GM12878 (cell line): Measurements from ENCODE around the gene DHCR24. TPM values are rescaled to one million over a fixed set of nuclear protein-coding genes. Genes with fewer than 3 reads are reported as not detected.

Source experiments
- ATAC-seq: fragments of 200-7000 bp; cut with Tn5 transposase; 3 replicates; pipeline ENCODE4 v1.9.1; 2020; ENCODE audit warnings: mild to moderate bottlenecking, moderate library complexity
- BruUV-seq: library from RNA; stranded (reverse); fragments of 400-500 nt; replicated peaks from 2 replicates; lab custom pipeline; 2021; lab: Mats Ljungman, UMichigan
- CTCF ChIA-PET: fragments of 300-600 bp; sonication (Branson Sonifier 250); formaldehyde crosslinking; extraction: SDS; loops from one replicate; lab custom pipeline; 2021; ENCODE audit warnings: inconsistent platforms; lab: Yijun Ruan, JAX
- POLR2A ChIA-PET: fragments of 350-600 bp; formaldehyde crosslinking; extraction: SDS; loops from one replicate; lab custom pipeline; 2021; ENCODE audit warnings: inconsistent platforms; lab: Charles Lee
- RAD21 ChIA-PET: fragments of 300-600 bp; sonication (Branson Sonifier 250); formaldehyde crosslinking; loops from one replicate; lab custom pipeline; 2023; ENCODE audit warnings: antibody characterized with exemption; ENCODE audit not compliant: unreplicated experiment; lab: Charles Lee
- SMC1A ChIA-PET: fragments of 300-600 bp; sonication (Branson Sonifier 250); formaldehyde crosslinking; loops from one replicate; lab custom pipeline; 2023; ENCODE audit not compliant: unreplicated experiment, uncharacterized antibody; lab: Charles Lee
- DNase-seq: peaks from one replicate; pipeline ENCODE4 v3.0.0-alpha.2; 2011; ENCODE audit warnings: low read depth, low spot score
- FAIRE-seq: peaks from 3 replicates; lab custom pipeline; 2011; peaks lifted over from hg19 to GRCh38; lab: Jason Lieb, UNC
- H2AFZ ChIP-seq: 2 replicates; pipeline ENCODE4 v1.6.0; 2011; ENCODE audit warnings: low read depth, low read length, control low read depth; ENCODE audit not compliant: control insufficient read depth
- H3K27ac ChIP-seq: 2 replicates; pipeline ENCODE4 v1.5.1; 2011; ENCODE audit warnings: control low read depth; ENCODE audit not compliant: control insufficient read depth, insufficient read depth
- H3K27me3 ChIP-seq, 2 experiments: replicated peaks in 1 of 2; 2 replicates each; pipeline versions ENCODE4 v1.6.0 to v1.6.1; 2011; ENCODE audit warnings: low read length in 1 of 2; ENCODE audit not compliant: control insufficient read depth in 2 of 2, insufficient read depth in 2 of 2
- H3K36me3 ChIP-seq, 2 experiments: 2 replicates each; pipeline ENCODE4 v1.5.1; 2011; ENCODE audit warnings: low read length in 1 of 2; ENCODE audit not compliant: control insufficient read depth in 2 of 2, insufficient read depth in 2 of 2
- H3K4me1 ChIP-seq: 2 replicates; pipeline ENCODE4 v1.6.1; 2011; ENCODE audit warnings: mild to moderate bottlenecking, low read length, moderate library complexity, mixed read lengths; ENCODE audit not compliant: control insufficient read depth, insufficient read depth
- H3K4me2 ChIP-seq: 2 replicates; pipeline ENCODE4 v1.6.0; 2011; ENCODE audit warnings: control low read depth; ENCODE audit not compliant: control insufficient read depth, insufficient read depth
- H3K4me3 ChIP-seq: fragments of 200-600 bp; sonication (generic); 2 replicates; pipeline ENCODE4 v1.5.1; 2016
- H3K79me2 ChIP-seq: 2 replicates; pipeline ENCODE4 v1.6.0; 2011; ENCODE audit warnings: low read length; ENCODE audit not compliant: control insufficient read depth, insufficient read depth
- H3K9ac ChIP-seq: 2 replicates; pipeline ENCODE4 v1.8.0; 2011; ENCODE audit warnings: low read length, control low read depth, mixed read lengths; ENCODE audit not compliant: control insufficient read depth, insufficient read depth
- H3K9me3 ChIP-seq: replicated peaks from 3 replicates; pipeline ENCODE4 v1.5.1; 2011; ENCODE audit warnings: mild to moderate bottlenecking, low read length; ENCODE audit not compliant: control insufficient read depth, insufficient read depth
- H4K20me1 ChIP-seq: 2 replicates; pipeline ENCODE4 v1.6.0; 2011; ENCODE audit not compliant: control insufficient read depth, insufficient read depth
- SUPT20H ChIP-seq: IDR thresholded peaks from 2 replicates; pipeline ENCODE4 v1.6.1; 2011; ENCODE audit warnings: low read depth, mild to moderate bottlenecking, low read length, moderate library complexity, borderline replicate concordance; ENCODE audit not compliant: control insufficient read depth
- WGBS: methylation state at CpG from one replicate; pipeline ENCODE4 v1.1.6; 2016; ENCODE audit warnings: low lambda C conversion rate; ENCODE audit not compliant: insufficient replicate concordance, insufficient coverage; ENCODE audit errors: missing lambda C conversion rate; 5-methylcytosine and 5-hydroxymethylcytosine counted together
- in situ Hi-C: fragments of 300-500 bp; cut with MboI; formaldehyde crosslinking; loops from 9 replicates; pipeline ENCODE4 v1.14.3; 2018; ENCODE audit warnings: mixed read lengths
- intact Hi-C: fragments of 100-400 bp; cut with micrococcal nuclease; formaldehyde crosslinking; loops from one replicate; pipeline ENCODE4 v1.14.2; 2022; ENCODE audit not compliant: unreplicated experiment
- polyA plus RNA-seq, 11 experiments: library from polyadenylated mRNA; depleted of rRNA in 4 of 11; unstranded in 6 of 11; stranded (reverse) in 5 of 11; fragments of >200 nt; fragmentation: Nextera tagmentation in 4 of 11; fragmentation: Illumina TruSeq in 1 of 11; extraction: Ambion mirVana in 4 of 11; extraction: Trizol in 1 of 11; gene quantifications; 1 replicate in 1 of 11; 2 replicates in 10 of 11; pipeline versions ENCODE4 v1.2.1 to v1.2.3, GENCODE V29; 2011 to 2016; ENCODE audit warnings: inconsistent platforms in 2 of 11, missing spikeins in 2 of 11, low read depth in 1 of 11
- total RNA-seq, 4 experiments: library from RNA; depleted of rRNA in 3 of 4; stranded (reverse); fragments of >200 nt in 3 of 4; fragmentation: Illumina TruSeq in 1 of 4; extraction: Trizol in 1 of 4; gene quantifications; 2 replicates each; pipeline versions ENCODE4 v1.2.1 to v1.2.3, GENCODE V29; 2013 to 2021
- TF ChIP-seq, protein P1 (sequence below): IDR thresholded peaks from 2 replicates; pipeline ENCODE4 v1.6.1; 2012; ENCODE audit warnings: mild to moderate bottlenecking, low read depth, low read length

The DHCR24 gene
- total and polyA plus RNA-seq, 10 of the 15 experiments (the other 5 are each of a cell fraction or from before 2014, with no cell fraction given), result 23.3 to 169 (median 120) TPM

DNA sequence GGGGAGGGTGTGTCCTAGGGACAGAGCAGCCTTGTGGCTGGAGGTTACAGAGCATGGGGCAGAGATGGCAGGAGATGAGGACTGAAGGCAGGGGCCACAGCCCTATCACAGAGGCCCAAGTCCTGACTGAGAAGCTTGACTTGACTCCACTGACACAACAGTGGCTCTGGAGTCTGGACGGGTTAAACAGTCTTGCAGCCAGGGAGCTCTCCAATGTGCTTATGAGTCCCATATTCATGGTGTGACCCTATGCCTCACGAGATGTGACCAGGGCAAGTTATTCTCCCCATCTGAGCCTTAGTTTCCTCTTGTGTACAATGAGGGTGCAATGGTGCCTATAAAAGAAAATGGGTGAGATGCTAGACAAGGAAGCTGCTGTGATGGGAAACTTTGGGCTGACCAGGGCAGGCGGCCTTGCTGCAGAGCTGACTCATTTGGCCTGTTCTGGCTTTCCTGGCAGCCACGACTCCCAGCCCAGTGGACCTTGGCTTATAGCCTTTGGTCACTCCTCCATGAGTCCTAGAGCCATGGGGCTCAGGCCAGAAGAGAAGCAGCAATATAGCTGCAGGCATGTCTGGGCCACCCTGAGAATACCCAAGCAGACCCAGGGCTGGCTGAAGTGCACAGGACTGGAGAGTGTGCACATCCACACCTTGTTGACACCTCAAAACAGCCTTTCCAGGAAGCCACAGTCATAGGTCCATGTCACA is 83.1 kb downstream of the DHCR24 start:
- Histone ChIP-seq H3K4me1 (peaks cover 29% of the 10 kb centered on the region), H4K20me1 (no peaks in the 10 kb centered on the region), H2AFZ (peak overlapping the region; percentile 71), H3K79me2 (no peaks in the 10 kb centered on the region), H3K9me3 (no peaks in the 10 kb centered on the region), H3K27me3 (no peaks in the 10 kb centered on the region), H3K27ac (no peak overlapping the region), H3K4me2 (no peak overlapping the region), H3K9ac (no peak overlapping the region), H3K4me3 (no peak overlapping the region), H3K36me3 (no peaks in the 10 kb centered on the region)
- TF ChIP-seq SUPT20H, result no peak
- TF ChIP-seq, protein P1, sequence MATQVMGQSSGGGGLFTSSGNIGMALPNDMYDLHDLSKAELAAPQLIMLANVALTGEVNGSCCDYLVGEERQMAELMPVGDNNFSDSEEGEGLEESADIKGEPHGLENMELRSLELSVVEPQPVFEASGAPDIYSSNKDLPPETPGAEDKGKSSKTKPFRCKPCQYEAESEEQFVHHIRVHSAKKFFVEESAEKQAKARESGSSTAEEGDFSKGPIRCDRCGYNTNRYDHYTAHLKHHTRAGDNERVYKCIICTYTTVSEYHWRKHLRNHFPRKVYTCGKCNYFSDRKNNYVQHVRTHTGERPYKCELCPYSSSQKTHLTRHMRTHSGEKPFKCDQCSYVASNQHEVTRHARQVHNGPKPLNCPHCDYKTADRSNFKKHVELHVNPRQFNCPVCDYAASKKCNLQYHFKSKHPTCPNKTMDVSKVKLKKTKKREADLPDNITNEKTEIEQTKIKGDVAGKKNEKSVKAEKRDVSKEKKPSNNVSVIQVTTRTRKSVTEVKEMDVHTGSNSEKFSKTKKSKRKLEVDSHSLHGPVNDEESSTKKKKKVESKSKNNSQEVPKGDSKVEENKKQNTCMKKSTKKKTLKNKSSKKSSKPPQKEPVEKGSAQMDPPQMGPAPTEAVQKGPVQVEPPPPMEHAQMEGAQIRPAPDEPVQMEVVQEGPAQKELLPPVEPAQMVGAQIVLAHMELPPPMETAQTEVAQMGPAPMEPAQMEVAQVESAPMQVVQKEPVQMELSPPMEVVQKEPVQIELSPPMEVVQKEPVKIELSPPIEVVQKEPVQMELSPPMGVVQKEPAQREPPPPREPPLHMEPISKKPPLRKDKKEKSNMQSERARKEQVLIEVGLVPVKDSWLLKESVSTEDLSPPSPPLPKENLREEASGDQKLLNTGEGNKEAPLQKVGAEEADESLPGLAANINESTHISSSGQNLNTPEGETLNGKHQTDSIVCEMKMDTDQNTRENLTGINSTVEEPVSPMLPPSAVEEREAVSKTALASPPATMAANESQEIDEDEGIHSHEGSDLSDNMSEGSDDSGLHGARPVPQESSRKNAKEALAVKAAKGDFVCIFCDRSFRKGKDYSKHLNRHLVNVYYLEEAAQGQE, result peak; percentile 46; the same call in 1 of the 2 replicates
- intact Hi-C loops, result loop anchor here (5.0 kb wide), 1 partner anchor 752 kb away; the partner anchor contains the start of genes TCEANC2 and TMEM59
- ChIA-PET POLR2A (no interaction called here), SMC1A (interaction anchor here (0.5 to 1.3 kb wide), 4 partner anchors 8 to 283 kb away, joined by 3 read pairs; no protein-coding TSS in a partner anchor), RAD21 (no interaction called here), CTCF (interaction anchor here (1.6 kb wide), 1 partner anchor 81 kb away, joined by 4 read pairs; no protein-coding TSS in a partner anchor)
- 48% methylated on average over 4 of the region's 4 CpGs for WGBS
- no peak for DNase-seq
- no TSS peak for BruUV-seq
- in situ Hi-C loops, result no loop called here
- FAIRE-seq, result no peak
- ATAC-seq, result no peak
